ENCODE data around the gene ZNF697.
"Not testable (repeated sequence)": the region's sequence is repeated elsewhere in the genome, so short reads cannot be mapped to it uniquely, and the experiment has no call there.

GRCh38 chr1:119616748-119617147 is 31.3 kb downstream of the ZNF697 start:
- not testable (repeated sequence) for TF ChIP-seq CTCF, POLR2AphosphoS5 (IDR thresholded peaks at IDR 0.05)

Data from prostate gland (tissue), 2 donors.